ENCODE data around the gene ID1.

DNA sequence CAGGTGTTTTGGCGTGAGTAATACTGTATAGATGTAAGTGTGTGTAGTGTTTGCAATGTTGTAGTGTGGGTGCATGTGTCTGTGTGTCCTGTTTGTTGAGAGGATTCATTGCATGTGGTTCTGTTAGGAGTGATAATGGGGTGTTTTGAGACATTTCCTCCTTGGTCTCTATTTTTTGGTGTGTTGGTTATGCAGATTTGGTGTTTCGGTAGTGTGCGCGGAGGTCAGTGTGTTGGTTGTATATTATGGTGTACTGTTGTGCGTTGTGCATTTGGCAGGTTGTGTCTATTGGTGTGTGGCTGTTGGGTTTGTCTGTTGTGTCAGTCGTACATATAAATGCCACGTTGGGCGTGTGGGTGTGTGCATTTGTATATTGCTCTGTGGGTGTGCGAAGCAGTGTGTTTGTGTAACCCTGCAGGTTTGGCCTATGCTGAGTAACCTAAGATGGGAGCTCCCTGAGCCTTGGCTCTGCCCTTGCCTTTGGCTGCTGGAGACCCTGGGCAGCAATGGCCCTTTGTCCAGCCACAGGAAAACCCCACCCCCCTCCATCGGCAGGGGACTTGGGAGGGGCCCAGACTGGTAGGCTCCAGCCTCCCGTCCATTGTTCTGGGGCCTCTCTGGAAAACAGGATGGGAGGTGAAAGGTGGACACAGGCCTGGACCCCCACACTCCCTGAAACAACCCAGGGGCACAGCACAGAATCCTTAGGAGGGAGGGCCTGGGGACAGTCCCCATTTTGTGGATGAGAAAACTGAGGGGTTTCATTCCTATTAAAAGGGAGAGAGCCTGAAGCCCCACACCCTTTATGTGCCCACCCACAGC is 10.3 kb upstream of the ID1 start:
- TF ChIP-seq, protein P1, sequence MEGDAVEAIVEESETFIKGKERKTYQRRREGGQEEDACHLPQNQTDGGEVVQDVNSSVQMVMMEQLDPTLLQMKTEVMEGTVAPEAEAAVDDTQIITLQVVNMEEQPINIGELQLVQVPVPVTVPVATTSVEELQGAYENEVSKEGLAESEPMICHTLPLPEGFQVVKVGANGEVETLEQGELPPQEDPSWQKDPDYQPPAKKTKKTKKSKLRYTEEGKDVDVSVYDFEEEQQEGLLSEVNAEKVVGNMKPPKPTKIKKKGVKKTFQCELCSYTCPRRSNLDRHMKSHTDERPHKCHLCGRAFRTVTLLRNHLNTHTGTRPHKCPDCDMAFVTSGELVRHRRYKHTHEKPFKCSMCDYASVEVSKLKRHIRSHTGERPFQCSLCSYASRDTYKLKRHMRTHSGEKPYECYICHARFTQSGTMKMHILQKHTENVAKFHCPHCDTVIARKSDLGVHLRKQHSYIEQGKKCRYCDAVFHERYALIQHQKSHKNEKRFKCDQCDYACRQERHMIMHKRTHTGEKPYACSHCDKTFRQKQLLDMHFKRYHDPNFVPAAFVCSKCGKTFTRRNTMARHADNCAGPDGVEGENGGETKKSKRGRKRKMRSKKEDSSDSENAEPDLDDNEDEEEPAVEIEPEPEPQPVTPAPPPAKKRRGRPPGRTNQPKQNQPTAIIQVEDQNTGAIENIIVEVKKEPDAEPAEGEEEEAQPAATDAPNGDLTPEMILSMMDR (IDR thresholded peaks at IDR 0.05; ENCODE audit: poor library complexity, severe bottlenecking), result no peak
- TF ChIP-seq RAD21 (conservative IDR thresholded peaks at IDR 0.05) (no peak), EP300 (conservative IDR thresholded peaks at IDR 0.05; ENCODE audit: poor library complexity, severe bottlenecking) (no peak), POLR2AphosphoS5 (IDR thresholded peaks at IDR 0.05) (no peak), SMC3 (conservative IDR thresholded peaks at IDR 0.05; ENCODE audit: poor library complexity) (no peak)
- TF ChIP-seq, protein P2, sequence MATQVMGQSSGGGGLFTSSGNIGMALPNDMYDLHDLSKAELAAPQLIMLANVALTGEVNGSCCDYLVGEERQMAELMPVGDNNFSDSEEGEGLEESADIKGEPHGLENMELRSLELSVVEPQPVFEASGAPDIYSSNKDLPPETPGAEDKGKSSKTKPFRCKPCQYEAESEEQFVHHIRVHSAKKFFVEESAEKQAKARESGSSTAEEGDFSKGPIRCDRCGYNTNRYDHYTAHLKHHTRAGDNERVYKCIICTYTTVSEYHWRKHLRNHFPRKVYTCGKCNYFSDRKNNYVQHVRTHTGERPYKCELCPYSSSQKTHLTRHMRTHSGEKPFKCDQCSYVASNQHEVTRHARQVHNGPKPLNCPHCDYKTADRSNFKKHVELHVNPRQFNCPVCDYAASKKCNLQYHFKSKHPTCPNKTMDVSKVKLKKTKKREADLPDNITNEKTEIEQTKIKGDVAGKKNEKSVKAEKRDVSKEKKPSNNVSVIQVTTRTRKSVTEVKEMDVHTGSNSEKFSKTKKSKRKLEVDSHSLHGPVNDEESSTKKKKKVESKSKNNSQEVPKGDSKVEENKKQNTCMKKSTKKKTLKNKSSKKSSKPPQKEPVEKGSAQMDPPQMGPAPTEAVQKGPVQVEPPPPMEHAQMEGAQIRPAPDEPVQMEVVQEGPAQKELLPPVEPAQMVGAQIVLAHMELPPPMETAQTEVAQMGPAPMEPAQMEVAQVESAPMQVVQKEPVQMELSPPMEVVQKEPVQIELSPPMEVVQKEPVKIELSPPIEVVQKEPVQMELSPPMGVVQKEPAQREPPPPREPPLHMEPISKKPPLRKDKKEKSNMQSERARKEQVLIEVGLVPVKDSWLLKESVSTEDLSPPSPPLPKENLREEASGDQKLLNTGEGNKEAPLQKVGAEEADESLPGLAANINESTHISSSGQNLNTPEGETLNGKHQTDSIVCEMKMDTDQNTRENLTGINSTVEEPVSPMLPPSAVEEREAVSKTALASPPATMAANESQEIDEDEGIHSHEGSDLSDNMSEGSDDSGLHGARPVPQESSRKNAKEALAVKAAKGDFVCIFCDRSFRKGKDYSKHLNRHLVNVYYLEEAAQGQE (IDR thresholded peaks at IDR 0.05; ENCODE audit: borderline replicate concordance), result no peak

All from neural cell (in vitro differentiated cells).